IMR-90 (cell line): Measurements from ENCODE around the gene DISC1. TPM values are rescaled to one million over a fixed set of nuclear protein-coding genes. Genes with fewer than 3 reads are reported as not detected.

ENCODE experiments used
- ATAC-seq: fragments of 200-7000 bp; cut with Tn5 transposase; 2 replicates; pipeline ENCODE4 v1.9.1; 2020; ENCODE audit warnings: low read depth, mild to moderate bottlenecking, moderate library complexity
- BruUV-seq: library from RNA; stranded (reverse); fragments of 400-500 nt; replicated peaks from 2 replicates; lab custom pipeline; 2021; lab: Mats Ljungman, UMichigan
- CTCF ChIA-PET: fragments of 300-600 bp; formaldehyde crosslinking; extraction: SDS; loops from one replicate; lab custom pipeline; 2021; ENCODE audit warnings: antibody characterized with exemption; lab: Yijun Ruan, JAX
- POLR2A ChIA-PET: fragments of 300-600 bp; sonication (Branson Sonifier 250); formaldehyde crosslinking; loops from one replicate; lab custom pipeline; 2022; ENCODE audit warnings: antibody characterized with exemption; ENCODE audit not compliant: unreplicated experiment; lab: Charles Lee
- DNase-seq: peaks from one replicate; pipeline ENCODE4 v3.0.0; 2013
- H2AFZ ChIP-seq: replicated peaks from 2 replicates; pipeline ENCODE3; 2013; ENCODE audit warnings: low read length, mild to moderate bottlenecking; ENCODE audit not compliant: poor library complexity
- H2AK5ac ChIP-seq: 2 replicates; pipeline ENCODE4 v1.6.1; 2013; ENCODE audit warnings: low read depth, low read length, inconsistent platforms
- H2AK9ac ChIP-seq: replicated peaks from 2 replicates; pipeline ENCODE3; 2013; ENCODE audit warnings: mild to moderate bottlenecking, low read depth, low read length, moderate library complexity; ENCODE audit not compliant: poor library complexity
- H2BK120ac ChIP-seq: 2 replicates; pipeline ENCODE4 v1.6.1; 2013; ENCODE audit warnings: low read depth, low read length, inconsistent platforms
- H2BK15ac ChIP-seq: 3 replicates; pipeline ENCODE4 v1.6.1; 2013; ENCODE audit warnings: low read depth, low read length, inconsistent platforms
- H2BK20ac ChIP-seq: 2 replicates; pipeline ENCODE4 v1.6.1; 2013; ENCODE audit warnings: low read depth, mild to moderate bottlenecking, inconsistent platforms, low read length, moderate library complexity
- H2BK5ac ChIP-seq: 2 replicates; pipeline ENCODE4 v1.6.1; 2013; ENCODE audit warnings: mild to moderate bottlenecking, low read depth, low read length, inconsistent platforms; ENCODE audit not compliant: poor library complexity, severe bottlenecking
- H3K14ac ChIP-seq: replicated peaks from 2 replicates; pipeline ENCODE4 v1.6.1; 2013; ENCODE audit warnings: low read depth, low read length, inconsistent platforms
- H3K18ac ChIP-seq: 2 replicates; pipeline ENCODE4 v1.6.1; 2013; ENCODE audit warnings: low read depth, low read length, control low read depth
- H3K23ac ChIP-seq: 2 replicates; pipeline ENCODE4 v1.6.1; 2013; ENCODE audit warnings: low read depth, low read length, inconsistent platforms
- H3K27ac ChIP-seq: 2 replicates; pipeline ENCODE4 v1.5.1; 2013; ENCODE audit warnings: mild to moderate bottlenecking, control low read depth, low read length; ENCODE audit not compliant: insufficient read depth
- H3K27me3 ChIP-seq: 2 replicates; pipeline ENCODE4 v1.6.1; 2013; ENCODE audit warnings: low read length; ENCODE audit not compliant: control insufficient read depth, insufficient read depth
- H3K36me3 ChIP-seq: 2 replicates; pipeline ENCODE4 v1.6.1; 2013; ENCODE audit warnings: low read length, mixed read lengths; ENCODE audit not compliant: control insufficient read depth, insufficient read depth
- H3K4ac ChIP-seq: 2 replicates; pipeline ENCODE4 v1.6.1; 2013; ENCODE audit warnings: low read depth, low read length, inconsistent platforms
- H3K4me1 ChIP-seq: 2 replicates; pipeline ENCODE4 v1.6.1; 2013; ENCODE audit warnings: low read length, mixed read lengths; ENCODE audit not compliant: control insufficient read depth, insufficient read depth
- H3K4me2 ChIP-seq: 2 replicates; pipeline ENCODE4 v1.6.1; 2013; ENCODE audit warnings: low read depth, mild to moderate bottlenecking, control low read depth, low read length, moderate library complexity
- H3K4me3 ChIP-seq: 2 replicates; pipeline ENCODE4 v1.5.1; 2013; ENCODE audit warnings: low read depth, mild to moderate bottlenecking, control low read depth, low read length, moderate library complexity; ENCODE audit not compliant: insufficient read depth
- H3K56ac ChIP-seq: 2 replicates; pipeline ENCODE4 v1.6.1; 2013; ENCODE audit warnings: low read length, inconsistent platforms; ENCODE audit not compliant: insufficient read depth; ENCODE audit errors: extremely low read depth
- H3K79me1 ChIP-seq, 2 experiments: 2 replicates each; pipeline ENCODE4 v1.6.1; 2013; ENCODE audit warnings: low read length in 2 of 2, inconsistent platforms in 1 of 2, low read depth in 1 of 2
- H3K9ac ChIP-seq: 2 replicates; pipeline ENCODE4 v1.6.1; 2013; ENCODE audit warnings: low read depth, low read length, control low read depth
- H3K9me1 ChIP-seq: 2 replicates; pipeline ENCODE4 v1.6.1; 2013; ENCODE audit warnings: low read length, inconsistent platforms; ENCODE audit not compliant: insufficient read depth
- H3K9me3 ChIP-seq: 2 replicates; pipeline ENCODE4 v1.6.1; 2013; ENCODE audit warnings: low read length; ENCODE audit not compliant: control insufficient read depth, insufficient read depth
- H4K20me1 ChIP-seq: 2 replicates; pipeline ENCODE4 v1.6.1; 2013; ENCODE audit warnings: low read length, inconsistent platforms; ENCODE audit not compliant: insufficient read depth
- H4K5ac ChIP-seq: 2 replicates; pipeline ENCODE4 v1.6.1; 2013; ENCODE audit warnings: mild to moderate bottlenecking, low read depth, low read length, control low read depth
- H4K8ac ChIP-seq, 2 experiments: 2 replicates each; pipeline ENCODE4 v1.6.1; 2013; ENCODE audit warnings: low read depth in 2 of 2, low read length in 2 of 2, control low read depth in 1 of 2, inconsistent platforms in 1 of 2
- H4K91ac ChIP-seq: 2 replicates; pipeline ENCODE4 v1.6.1; 2013; ENCODE audit warnings: low read depth, low read length, inconsistent platforms; ENCODE audit not compliant: insufficient read depth
- BHLHE40 ChIP-seq: fragments of 150-350 bp; IDR thresholded peaks from 2 replicates; pipeline ENCODE4 v1.6.1; 2016; ENCODE audit warnings: mild to moderate bottlenecking, low read depth, low read length
- CEBPB ChIP-seq: IDR thresholded peaks from 2 replicates; pipeline ENCODE4 v1.6.1; 2012; ENCODE audit warnings: low read depth, low read length, improper control_type of control experiment
- CHD1 ChIP-seq: IDR thresholded peaks from 2 replicates; pipeline ENCODE4 v1.6.1; 2012; ENCODE audit warnings: low read depth, low read length, improper control_type of control experiment
- MAFK ChIP-seq: IDR thresholded peaks from 2 replicates; pipeline ENCODE4 v1.6.1; 2012; ENCODE audit warnings: low read depth, low read length, improper control_type of control experiment
- MAZ ChIP-seq: IDR thresholded peaks from 2 replicates; pipeline ENCODE4 v1.6.1; 2012; ENCODE audit warnings: low read depth, mild to moderate bottlenecking, low read length, improper control_type of control experiment, moderate library complexity, borderline replicate concordance
- MXI1 ChIP-seq: IDR thresholded peaks from 2 replicates; pipeline ENCODE4 v1.6.1; 2012; ENCODE audit warnings: low read depth, mild to moderate bottlenecking, low read length, moderate library complexity, borderline replicate concordance
- NFE2L2 ChIP-seq: fragments of 150-350 bp; IDR thresholded peaks from 2 replicates; pipeline ENCODE4 v1.6.1; 2016; ENCODE audit warnings: low read depth, mild to moderate bottlenecking, low read length
- POLR2A ChIP-seq: IDR thresholded peaks from 2 replicates; pipeline ENCODE4 v1.6.1; 2012; ENCODE audit warnings: mild to moderate bottlenecking, low read depth, low read length
- RAD21 ChIP-seq: IDR thresholded peaks from 2 replicates; pipeline ENCODE4 v1.6.1; 2012; ENCODE audit warnings: low read length, improper control_type of control experiment
- RCOR1 ChIP-seq: IDR thresholded peaks from 2 replicates; pipeline ENCODE4 v1.6.1; 2012; ENCODE audit warnings: mild to moderate bottlenecking, low read length, improper control_type of control experiment; ENCODE audit not compliant: insufficient replicate concordance
- SMC3 ChIP-seq: fragments of 150-350 bp; IDR thresholded peaks from 2 replicates; pipeline ENCODE4 v1.6.1; 2016; ENCODE audit warnings: low read depth, mild to moderate bottlenecking, antibody characterized with exemption, low read length, moderate library complexity
- WGBS, 2 experiments: methylation state at CpG; one replicate each; pipeline versions ENCODE4 v1.1.5 to v1.1.7; 2013; ENCODE audit warnings: missing lambda C conversion rate in 2 of 2; ENCODE audit not compliant: insufficient read length in 1 of 2; ENCODE audit errors: extremely low coverage in 2 of 2; 5-methylcytosine and 5-hydroxymethylcytosine counted together
- dilution Hi-C: fragments of 300-500 bp; cut with HindIII; formaldehyde crosslinking; loops from one replicate; pipeline ENCODE4 v1.14.3; 2018; ENCODE audit warnings: low sequenced_read_pairs; ENCODE audit not compliant: unreplicated experiment
- in situ Hi-C: fragments of 300-500 bp; cut with MboI; formaldehyde crosslinking; loops from 3 replicates; pipeline ENCODE4 v1.14.3; 2019; ENCODE audit warnings: low sequenced_read_pairs, inconsistent platforms, mixed read lengths
- intact Hi-C: fragments of 100-400 bp; cut with micrococcal nuclease; formaldehyde crosslinking; loops from 2 replicates; pipeline ENCODE4 v1.10.0; 2022
- polyA plus RNA-seq, 3 experiments: library from polyadenylated mRNA; depleted of rRNA; stranded (reverse); fragments of >200 nt; gene quantifications; 2 replicates each; pipeline ENCODE4 v1.2.3, GENCODE V29; 2012; ENCODE audit warnings: low replicate concordance in 1 of 3
- total RNA-seq: library from RNA; depleted of rRNA; stranded (reverse); fragments of >200 nt; gene quantifications from 2 replicates; pipeline ENCODE4 v1.2.3, GENCODE V29; 2012
- TF ChIP-seq, protein P1 (sequence below): conservative IDR thresholded peaks from 2 replicates; pipeline ENCODE4 v1.5.1; 2012; ENCODE audit warnings: mild to moderate bottlenecking, low read depth, low read length, improper control_type of control experiment
- TF ChIP-seq, protein P2 (sequence below): fragments of 150-350 bp; IDR thresholded peaks from 2 replicates; pipeline ENCODE4 v1.6.1; 2016; ENCODE audit warnings: low read depth, mild to moderate bottlenecking, low read length, moderate library complexity, borderline replicate concordance
- TF ChIP-seq, protein P3 (sequence below): fragments of 150-350 bp; IDR thresholded peaks from 2 replicates; pipeline ENCODE4 v1.6.1; 2017; ENCODE audit warnings: mild to moderate bottlenecking, antibody characterized with exemption, low read length, low read depth

DISC1 gene
- total and polyA plus RNA-seq, 2 of the 4 experiments (the other 2 are of a cell fraction): 2.2 to 7.0 TPM

DNA sequence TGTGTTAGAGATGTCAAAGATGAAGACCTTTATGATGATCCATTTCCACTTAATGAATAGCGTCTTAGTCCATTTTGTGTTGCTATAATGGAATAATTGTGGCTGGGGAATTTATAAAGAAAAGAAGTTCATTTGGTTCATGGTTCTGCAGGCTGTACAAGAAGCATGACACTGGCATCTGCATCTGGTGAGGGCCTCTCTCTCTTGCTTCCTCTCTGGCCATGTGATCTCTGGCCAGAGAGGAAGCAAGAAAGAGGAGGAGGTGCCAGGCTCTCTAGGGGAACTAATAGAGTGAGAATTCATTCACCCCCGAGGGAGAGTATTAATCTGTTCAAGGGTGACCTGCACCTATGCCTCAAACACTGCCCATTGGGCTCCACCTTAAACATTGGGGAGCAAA is 242.8 kb downstream of the DISC1 start:
- no peak overlapping the region for H3K4me3 ChIP-seq
- H3K36me3 ChIP-seq: no peaks in the 10 kb centered on the region
- no peak overlapping the region for H3K4me2 ChIP-seq
- H2AFZ ChIP-seq: no peak overlapping the region
- in situ Hi-C loops (no loop called here), dilution Hi-C loops (no loop called here), intact Hi-C loops (loop anchor here (5.0 to 10.0 kb wide), 4 partner anchors 112 to 1373 kb away; no protein-coding TSS in a partner anchor)
- no CpG with 5 or more reads among the region's 2 CpGs for WGBS, 2 experiments
- no peak overlapping the region for H2AK9ac ChIP-seq
- ChIA-PET POLR2A (no interaction called here), CTCF (no interaction called here)
- H3K14ac ChIP-seq: no peak overlapping the region
- no peaks in the 10 kb centered on the region for H3K9me3 ChIP-seq
- no peak overlapping the region for H2BK15ac ChIP-seq
- H2BK20ac ChIP-seq: no peak overlapping the region
- ATAC-seq (no peak), DNase-seq (no peak)
- no peak overlapping the region for H3K4ac ChIP-seq
- BruUV-seq: no TSS peak
- H3K9me1 ChIP-seq: peaks cover 12% of the 10 kb centered on the region; the same call in 1 of the 2 replicates
- no peaks in the 10 kb centered on the region for H4K20me1 ChIP-seq
- H3K4me1 ChIP-seq: peaks cover 9% of the 10 kb centered on the region
- TF ChIP-seq BHLHE40: no peak
- no peak for TF ChIP-seq POLR2A
- TF ChIP-seq, protein P1, sequence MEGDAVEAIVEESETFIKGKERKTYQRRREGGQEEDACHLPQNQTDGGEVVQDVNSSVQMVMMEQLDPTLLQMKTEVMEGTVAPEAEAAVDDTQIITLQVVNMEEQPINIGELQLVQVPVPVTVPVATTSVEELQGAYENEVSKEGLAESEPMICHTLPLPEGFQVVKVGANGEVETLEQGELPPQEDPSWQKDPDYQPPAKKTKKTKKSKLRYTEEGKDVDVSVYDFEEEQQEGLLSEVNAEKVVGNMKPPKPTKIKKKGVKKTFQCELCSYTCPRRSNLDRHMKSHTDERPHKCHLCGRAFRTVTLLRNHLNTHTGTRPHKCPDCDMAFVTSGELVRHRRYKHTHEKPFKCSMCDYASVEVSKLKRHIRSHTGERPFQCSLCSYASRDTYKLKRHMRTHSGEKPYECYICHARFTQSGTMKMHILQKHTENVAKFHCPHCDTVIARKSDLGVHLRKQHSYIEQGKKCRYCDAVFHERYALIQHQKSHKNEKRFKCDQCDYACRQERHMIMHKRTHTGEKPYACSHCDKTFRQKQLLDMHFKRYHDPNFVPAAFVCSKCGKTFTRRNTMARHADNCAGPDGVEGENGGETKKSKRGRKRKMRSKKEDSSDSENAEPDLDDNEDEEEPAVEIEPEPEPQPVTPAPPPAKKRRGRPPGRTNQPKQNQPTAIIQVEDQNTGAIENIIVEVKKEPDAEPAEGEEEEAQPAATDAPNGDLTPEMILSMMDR: no peak
- TF ChIP-seq RCOR1: no peak
- TF ChIP-seq NFE2L2: no peak
- TF ChIP-seq, protein P2, sequence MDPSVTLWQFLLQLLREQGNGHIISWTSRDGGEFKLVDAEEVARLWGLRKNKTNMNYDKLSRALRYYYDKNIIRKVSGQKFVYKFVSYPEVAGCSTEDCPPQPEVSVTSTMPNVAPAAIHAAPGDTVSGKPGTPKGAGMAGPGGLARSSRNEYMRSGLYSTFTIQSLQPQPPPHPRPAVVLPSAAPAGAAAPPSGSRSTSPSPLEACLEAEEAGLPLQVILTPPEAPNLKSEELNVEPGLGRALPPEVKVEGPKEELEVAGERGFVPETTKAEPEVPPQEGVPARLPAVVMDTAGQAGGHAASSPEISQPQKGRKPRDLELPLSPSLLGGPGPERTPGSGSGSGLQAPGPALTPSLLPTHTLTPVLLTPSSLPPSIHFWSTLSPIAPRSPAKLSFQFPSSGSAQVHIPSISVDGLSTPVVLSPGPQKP: no peak
- no peak for TF ChIP-seq SMC3
- TF ChIP-seq MAZ: no peak
- no peak for TF ChIP-seq MXI1
- TF ChIP-seq, protein P3, sequence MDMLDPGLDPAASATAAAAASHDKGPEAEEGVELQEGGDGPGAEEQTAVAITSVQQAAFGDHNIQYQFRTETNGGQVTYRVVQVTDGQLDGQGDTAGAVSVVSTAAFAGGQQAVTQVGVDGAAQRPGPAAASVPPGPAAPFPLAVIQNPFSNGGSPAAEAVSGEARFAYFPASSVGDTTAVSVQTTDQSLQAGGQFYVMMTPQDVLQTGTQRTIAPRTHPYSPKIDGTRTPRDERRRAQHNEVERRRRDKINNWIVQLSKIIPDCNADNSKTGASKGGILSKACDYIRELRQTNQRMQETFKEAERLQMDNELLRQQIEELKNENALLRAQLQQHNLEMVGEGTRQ: no peak
- TF ChIP-seq CHD1: no peak
- no peak for TF ChIP-seq CEBPB
- no peak for TF ChIP-seq MAFK
- no peak for TF ChIP-seq RAD21
- H3K79me1 ChIP-seq: no peaks in the 10 kb centered on the region
- H4K91ac ChIP-seq: no peak overlapping the region
- H2BK120ac ChIP-seq: no peak overlapping the region
- no peak overlapping the region for H3K18ac ChIP-seq
- no peak overlapping the region for H3K56ac ChIP-seq
- H3K23ac ChIP-seq: no peak overlapping the region
- no peak overlapping the region for H2AK5ac ChIP-seq
- H4K5ac ChIP-seq: no peak overlapping the region
- no peaks in the 10 kb centered on the region for H3K27me3 ChIP-seq
- no peak overlapping the region for H4K8ac ChIP-seq
- H3K9ac ChIP-seq: no peak overlapping the region
- H3K27ac ChIP-seq: no peak overlapping the region
- H2BK5ac ChIP-seq: no peak overlapping the region
